COLO668 (cell line): ENCODE measurements around the gene CFAP92.

Experiments used
- DNase-seq: peaks from one replicate; lab custom pipeline; 2025; ENCODE audit not compliant: unreplicated experiment; lab: John Stamatoyannopoulos, UW

Gene CFAP92, protein sequence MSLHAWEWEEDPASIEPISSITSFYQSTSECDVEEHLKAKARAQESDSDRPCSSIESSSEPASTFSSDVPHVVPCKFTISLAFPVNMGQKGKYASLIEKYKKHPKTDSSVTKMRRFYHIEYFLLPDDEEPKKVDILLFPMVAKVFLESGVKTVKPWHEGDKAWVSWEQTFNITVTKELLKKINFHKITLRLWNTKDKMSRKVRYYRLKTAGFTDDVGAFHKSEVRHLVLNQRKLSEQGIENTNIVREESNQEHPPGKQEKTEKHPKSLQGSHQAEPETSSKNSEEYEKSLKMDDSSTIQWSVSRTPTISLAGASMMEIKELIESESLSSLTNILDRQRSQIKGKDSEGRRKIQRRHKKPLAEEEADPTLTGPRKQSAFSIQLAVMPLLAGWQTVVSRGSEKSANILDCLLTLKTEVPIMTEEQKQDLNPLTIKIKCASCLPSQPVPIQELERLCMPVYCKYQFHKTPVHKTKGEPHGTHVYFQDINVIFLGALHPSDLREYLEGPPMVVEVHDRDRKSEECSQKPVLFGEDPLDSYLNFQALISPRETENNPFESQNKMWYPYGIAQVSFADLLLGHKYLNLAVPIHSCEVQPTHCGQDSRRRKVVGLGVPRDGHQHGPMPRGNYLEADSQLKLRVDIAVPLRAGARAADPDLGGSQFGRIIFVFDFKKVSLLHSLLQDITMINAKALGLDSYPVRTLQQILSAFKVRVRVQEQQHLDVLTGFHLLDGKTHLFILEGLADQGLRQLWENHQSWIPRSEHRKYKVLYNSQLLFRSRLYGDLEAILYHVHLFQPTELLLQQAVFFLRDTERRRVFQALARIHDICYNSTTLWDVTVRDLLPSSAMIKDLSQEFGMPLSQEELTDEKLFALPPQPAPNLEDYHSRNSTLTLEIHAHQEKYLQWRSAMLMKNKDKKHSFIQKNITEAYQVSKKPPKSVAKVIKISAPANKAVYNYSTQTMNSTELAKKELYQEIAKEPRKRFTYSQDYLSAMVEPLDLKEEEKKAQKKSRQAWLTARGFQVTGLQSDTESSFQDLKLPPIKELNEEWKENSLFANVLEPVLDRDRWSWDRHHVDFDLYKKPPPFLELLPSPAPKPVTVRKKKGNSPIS

DNA sequence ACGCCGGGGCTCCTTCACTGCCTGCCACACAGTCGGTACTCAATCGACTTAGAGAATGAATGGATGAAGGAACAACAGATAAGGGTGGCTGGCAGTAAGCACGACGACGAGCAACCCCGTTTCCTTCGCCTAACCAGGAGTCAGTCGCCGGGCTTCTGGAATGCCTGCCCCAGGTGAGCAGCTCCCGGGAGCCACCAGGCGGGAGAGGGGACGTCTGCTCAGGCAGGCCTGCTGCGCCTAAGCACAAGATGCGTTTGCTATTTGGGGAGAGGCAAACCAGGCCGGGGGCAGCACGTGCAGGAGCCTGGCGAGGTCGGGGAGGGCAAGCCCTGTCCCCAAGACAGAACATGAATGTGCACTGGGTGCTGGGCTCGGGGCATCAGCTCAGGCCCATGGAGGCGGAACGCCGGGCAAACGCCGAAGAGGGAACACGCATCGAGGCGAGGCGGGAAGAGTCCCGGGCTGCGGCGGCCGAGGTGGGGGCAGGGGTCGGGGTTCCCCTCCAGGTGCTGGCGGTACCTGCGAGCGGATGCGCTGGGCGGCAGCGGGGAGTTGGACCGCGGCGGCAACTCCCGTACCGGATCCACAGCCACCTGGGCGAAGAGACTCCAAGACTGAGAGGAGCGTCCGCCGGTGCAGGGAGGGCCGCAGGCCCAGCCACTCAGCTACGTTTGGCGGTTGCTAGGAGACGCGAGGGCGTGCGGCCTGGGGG lies at the start of gene CFAP92:
TSS of gene CFAP92 (minus strand) at position 616 of the 712 bp plus-strand sequence. CDS start 772 bp downstream, outside the sequence.
- peak; percentile 85 for DNase-seq

DNA sequence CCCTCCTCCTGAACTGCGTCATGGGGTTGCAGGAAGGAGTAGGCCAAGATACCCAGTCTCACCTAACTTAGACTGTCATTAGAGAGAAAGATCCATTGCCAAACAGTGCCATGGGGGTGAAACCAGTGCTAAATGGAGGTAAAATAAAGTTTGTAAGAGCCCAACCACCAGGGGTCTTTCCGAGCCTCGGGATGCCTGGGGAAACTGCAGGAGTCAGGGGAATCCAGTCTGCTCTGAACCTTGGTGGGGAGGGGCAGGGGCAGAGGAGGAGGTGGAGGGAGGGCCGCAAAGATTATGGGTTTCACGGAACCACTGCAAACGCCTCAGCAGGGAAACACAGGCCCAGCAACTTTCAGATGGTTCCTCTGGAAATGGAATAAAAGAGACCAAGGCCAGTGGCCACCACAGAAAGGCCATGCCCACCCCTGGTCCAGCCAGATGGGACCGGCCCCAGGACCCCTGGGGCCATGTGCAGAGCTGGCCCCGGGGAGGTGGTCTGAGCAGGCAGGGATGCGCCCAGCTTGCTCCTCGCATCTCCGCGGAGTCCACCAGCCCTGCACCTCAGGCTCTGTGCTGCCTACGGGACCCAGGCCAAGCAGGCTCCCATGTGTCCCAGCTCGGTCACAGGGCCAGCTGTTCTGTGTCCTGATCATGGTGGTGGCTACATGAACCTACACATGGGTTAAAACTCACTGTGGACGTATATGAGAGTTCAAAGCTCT lies 46.9 kb upstream of the CFAP92 start:
- no peak for DNase-seq

DNA sequence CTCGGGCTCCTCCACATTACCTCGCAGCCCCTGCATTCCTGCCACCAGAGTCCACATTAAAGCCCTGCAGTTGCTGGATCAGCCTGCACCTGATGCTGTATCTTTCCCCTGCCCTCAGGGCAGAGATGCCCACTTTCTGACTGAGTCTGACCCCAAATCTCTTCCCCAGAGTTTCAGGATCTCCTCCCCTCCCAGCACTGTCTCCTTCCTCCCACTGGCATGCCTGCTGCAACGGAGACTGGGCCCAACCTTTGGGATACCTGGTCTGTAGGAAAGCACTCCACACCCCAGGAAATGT lies 46.1 kb upstream of the CFAP92 start:
- DNase-seq, result no peak

DNA sequence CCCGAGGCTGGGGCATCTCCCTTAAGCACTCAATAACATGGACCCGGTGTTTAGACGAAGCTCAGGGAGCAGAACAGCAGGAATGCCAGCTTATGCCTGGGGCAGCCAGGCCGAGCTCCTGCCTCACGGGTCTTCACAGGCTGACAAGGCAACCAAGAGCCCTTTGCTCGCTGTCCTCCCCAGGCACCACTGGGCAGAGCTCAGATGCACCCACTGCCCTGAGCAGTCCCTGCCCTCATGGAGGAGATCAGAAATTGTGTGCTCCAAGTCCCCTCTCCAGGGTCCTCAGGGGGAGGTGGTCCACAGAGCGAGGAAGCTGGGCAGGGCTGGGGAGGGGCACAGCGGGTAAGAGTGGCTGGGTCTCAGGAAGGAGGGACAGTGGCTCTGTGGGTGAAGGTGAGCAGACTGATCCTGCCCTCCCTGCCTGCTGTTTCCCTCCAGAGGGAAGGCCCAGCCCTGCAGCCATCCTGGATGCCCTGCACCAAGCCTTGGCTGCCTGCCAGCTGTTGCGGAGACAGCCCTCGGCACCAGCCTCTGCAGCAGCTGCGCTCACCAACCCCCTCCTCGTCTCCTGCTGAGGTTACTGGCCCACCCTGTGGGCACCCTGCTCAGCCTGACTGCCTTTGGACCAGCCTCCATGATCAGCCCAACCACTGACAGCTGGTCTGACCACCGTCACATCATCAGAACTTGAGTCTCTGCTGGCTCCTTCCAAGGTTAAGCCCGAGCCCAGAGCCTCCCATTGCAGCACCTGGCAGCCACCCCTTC lies 45.6 kb upstream of the CFAP92 start:
- peak; percentile 89 for DNase-seq

DNA sequence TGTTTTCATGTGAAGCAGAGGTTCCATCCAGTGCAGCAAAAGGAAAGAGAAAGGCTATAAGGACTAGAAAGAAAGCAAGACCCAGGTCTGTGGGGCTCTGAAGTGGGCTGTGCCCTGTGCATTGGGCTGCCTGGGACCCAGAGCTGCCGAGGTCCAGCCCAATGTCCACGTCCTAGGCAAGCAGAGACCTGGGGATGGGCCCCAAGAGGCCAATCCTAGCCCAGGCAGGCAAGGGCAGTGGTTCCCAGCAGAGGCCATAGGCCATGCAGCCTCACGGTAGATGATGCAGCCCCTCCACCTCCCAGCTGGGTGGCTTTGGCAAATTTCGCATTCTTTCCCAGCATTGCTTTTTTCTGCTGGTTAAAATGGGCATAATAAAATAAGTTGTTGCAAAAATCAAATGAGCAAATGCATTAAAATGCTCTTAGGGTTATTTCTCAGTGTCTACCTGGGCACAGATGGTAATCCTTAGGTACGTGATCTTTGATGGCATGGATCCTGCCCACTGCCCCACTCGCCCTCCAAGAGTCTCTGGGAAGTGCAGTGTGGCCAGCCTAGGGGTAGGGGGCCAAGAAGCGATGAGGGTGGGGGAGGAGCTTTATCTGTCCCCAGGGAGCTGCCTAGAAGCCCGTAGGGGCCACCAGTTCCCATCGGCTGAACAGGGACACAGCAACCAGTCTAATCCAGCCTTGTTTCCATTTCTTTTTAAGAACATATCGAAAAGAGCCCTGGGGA lies 44.4 kb upstream of the CFAP92 start:
- no peak for DNase-seq

DNA sequence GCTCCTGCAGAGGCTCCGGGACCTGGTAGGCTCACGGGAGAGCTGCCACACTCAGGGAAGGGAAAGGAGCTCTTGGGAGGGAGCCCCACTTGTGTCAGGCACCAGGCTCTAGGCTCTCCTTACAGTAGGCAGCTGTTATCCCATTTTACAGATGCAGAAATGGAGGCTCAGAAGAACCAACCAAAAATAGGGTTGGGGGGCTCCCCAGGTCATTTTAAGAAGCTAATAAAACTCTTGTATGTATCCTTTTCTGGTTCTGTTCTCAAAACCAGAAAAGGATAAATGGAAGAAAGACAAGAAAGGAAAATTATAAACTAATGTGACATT lies 43.2 kb upstream of the CFAP92 start:
- no peak for DNase-seq

DNA sequence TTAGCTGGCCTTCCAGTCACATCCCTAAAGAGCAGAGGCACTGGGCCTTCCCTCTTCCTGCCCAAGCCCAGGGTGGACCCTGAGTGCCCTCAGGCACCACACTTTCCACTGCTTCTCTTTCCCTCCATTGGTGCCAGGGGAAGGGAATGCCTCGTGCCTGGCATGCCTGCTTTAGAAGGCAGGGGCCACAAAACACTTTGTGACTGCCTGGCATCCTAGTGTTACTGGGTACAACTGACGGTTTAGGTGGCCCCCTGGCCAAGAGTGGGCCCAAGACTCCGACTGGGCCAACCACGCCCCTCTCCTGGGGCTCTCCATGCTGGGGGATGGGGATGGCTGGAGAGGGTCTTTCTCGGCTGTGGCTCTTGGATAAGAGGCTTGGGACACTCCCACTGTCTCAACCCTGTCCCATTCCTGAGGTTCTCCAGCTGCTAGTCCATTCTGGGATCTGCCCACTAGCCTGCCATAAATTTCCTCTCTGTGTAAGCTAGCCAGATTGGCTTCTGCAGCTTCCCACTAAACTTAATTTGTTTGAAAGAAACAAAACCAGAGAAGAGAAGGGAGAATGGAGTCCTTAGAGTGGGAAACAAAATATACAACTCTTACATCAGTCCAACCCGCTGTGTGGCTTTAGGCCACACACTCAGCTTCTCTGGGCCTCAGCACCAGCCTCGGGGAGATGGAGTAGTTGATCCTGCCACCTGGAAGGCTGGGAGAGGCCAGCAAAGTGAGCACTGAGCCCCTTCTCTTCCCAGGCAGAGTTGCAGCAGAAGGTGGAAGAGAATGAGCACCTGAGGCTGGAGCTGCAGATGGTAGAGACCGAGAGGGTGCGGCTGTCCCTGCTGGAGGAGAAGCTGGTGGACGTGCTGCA lies 42.6 kb upstream of the CFAP92 start:
- no peak for DNase-seq

DNA sequence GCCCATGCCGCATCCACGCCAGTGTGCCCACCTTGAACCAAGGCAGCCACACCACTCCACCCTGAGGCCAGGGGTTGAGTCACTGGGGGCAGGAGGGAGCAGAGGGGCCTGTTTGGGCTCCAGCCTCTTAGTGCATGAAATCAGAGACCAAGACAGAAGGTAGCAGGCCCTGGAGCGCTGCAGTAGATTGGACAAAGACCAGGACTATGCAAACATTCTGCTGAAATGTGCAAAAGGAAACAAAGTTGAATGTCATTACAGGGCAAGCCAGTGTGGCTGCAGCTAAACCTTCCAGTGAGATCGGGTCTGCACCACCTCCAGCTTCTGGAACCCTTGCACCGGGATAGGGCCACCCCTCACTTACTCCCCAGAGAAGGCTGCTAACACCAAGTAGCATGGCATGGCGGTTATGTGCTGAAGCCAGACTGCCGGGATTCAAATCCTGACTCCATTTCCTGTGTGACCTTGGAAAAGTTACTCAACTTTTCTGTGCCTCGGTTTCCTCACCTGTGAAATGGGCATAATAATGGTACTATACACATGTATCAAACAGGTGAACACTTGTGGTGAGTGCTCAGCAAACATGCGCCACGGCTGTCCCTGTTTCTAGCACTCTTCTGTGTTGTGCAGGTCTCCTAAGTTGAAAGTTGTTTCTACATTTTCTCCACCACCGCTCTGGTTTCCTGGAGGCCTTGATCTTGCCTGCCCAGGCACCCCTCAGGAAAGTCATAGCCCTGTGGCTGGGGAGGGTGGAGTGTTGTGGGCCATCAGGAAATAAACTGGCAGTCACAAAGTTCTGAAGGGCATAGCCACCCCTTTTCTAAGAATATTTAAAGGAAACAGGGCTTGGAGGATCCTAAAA lies 41.7 kb upstream of the CFAP92 start:
- DNase-seq, result no peak

DNA sequence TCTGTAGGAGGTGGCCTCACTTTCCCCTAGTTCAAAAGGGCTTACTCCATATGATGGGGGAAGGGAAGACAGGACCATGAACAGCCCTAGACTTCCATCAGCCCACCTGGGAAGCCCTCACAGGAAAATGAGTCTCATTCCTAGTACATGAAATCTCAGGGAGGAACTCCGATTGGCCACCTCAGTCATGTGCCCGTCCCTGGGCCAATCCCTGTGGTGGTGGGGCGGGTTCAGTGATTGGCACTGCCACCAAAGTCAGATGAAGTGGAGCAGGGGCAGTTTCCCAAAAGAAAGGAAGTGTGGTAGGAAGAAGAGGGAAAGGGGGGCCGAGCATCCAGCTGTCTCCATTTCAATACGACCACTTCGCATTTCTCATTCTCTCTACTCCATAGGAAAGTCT lies 40.8 kb upstream of the CFAP92 start:
- DNase-seq, result no peak

DNA sequence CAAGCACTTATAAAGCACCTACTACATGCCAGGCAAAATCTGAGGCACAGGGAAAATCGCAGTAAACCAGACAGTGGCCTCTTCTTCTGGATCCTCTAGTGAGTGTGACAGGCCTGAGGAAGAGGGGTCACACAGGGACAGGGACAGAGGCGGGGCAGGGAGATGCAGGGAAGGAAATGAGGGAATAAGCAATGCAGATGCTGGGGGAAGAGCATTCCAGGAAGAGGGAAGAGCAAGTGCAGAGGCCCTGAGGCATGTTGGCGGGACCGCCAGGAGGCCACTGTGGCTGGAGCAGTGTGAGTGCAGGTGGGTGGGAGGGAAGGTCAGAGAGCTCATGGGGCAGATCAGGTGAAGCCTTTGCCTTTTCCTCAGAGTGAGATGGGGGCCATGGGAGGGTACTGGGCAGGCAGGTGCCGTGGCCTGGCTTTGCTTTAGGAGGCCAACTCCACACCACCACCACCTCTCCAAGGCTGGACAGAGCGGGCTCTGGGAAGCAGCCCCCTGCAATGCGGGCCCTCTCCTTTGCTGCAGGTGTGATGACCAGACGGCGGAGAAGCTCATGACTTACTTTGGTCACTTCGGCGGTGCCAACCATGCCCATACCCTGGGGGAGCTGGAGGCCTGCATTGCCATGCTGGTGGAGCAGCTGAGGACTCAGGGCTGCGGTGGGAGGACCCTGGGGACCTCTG lies 39.9 kb upstream of the CFAP92 start:
- no peak for DNase-seq

DNA sequence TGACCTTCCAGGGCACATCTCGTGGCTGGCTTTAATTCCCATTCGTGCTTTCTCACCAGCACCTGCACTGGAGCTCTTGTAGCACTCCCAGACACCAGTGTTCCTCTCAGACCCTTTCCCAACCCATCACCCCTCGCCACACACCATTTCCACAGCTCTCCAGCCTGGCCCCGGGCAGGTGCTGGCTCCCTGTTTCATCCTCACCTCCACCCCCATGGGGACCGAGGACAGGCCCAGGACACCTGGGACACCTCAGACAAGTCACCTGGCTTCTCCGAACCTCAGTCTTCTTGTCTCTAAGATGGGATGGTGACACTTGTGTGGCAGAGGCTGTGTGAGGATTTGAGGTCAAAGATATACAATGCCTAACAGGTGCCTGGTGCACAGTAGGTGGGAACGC lies 39.3 kb upstream of the CFAP92 start:
- DNase-seq, result no peak

DNA sequence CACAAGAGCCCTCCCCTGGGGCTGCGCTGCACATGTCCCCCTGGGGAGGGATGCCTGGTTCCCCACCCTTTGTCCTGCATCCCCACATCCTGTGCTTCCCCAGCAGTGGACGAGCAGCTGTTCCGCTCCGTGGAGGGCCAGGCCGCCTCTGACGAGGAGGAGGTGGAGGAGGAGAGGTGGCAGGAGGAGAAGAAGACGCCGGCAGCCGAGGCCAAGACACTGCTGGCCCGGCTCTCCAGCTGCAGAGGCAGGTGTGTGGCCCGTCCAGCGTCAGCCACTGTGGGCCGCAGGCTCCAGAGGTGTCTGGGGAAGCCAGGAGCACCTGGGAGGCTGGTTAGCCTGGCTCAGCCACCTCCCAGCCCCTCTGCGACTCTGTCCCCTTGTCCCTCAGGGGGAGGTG lies 38.8 kb upstream of the CFAP92 start:
- no peak for DNase-seq

DNA sequence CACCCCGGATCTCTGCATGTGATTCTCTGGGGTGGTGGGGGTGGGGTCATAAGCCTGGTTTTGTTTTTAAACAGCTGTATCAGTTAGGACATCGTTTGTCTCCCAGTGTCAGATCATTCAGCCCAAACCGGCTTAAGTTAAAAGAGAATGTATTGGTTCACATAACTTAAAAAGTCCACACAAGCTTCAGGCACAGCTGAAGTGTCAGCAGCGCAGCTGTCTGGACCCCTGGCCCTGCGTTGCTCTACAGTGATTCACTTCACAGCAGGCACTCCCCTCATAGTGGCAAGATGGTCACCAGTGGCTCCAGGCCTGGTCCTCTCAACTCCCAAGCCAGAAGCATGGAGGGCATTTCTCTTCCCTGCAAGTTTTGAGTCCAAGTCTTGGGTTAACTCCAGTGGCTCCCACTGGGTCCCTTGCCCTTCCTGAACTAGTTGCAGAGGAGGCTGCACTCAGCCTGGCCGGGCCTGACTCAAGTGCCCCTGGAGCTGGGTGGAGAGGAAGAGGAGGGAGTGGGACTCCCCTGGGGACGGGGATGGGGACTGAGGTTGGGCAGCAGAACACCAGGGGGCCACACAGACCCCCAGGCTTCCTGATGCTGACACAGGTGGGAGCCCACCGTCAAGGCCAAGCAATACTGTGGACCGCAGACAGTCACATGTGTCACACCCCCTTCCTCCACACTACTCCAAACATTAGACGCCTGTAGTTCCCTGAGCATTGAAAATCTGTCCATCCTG lies 37.8 kb upstream of the CFAP92 start:
- no peak for DNase-seq

DNA sequence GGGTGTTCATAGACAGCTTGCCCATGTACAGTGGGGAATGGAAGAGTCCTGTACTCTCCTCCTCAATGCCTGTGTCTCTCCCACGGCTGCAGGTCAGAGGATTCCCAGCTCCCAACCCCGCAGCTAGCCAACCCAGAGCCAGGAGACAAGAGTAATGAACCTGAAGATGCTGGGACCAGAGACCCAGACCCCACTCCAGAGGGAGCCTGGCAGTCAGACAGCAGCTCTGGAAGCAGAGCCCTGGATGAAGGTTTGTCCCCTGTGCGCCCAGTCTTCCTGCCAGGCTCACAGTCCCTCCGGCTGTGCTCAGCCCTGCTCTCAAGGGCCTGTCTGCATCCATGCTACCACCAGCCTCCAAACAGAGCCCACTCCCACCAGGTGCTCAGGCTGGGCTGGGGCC lies 36.7 kb upstream of the CFAP92 start:
- DNase-seq, result no peak

DNA sequence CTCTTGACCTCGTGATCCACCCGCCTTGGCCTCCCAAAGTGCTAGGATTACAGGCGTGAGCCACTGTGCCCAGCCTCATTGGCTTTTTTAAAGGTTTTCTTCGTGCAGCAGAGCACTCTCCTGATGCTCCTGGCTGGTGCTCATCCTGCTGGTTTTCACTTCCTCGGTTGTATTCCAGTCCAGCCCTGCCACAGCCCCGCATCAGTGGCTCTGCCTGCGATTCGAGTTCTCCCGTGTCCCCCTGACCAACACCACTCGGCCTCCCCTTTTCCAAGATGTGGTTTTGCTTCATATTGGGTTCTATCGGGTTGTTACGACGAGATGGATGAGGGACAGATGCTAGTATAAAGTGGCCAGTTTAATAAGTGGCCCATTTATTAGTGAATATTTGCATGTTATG lies 35.0 kb upstream of the CFAP92 start:
- DNase-seq, result no peak

DNA sequence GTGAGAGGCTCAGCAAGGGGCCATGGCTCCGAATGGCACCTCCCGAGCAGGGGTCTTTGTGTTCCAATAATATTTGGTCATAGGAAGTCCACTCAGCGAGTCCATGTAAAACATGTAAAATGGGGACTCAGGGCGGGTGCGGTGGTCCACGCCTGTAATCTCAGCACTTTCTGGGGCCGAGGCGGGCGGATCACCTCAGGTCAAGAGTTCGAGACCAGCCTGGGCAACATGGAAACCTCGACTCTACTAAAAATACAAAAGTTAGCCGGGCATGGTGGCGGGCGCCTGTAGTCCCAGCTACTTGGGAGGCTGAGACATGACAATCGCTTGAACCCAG lies 33.6 kb upstream of the CFAP92 start:
- no peak for DNase-seq
